Measurements from ENCODE around the gene COL24A1.
A peak's percentile ranks its signal among the peaks of the same experiment; 100 is the strongest.
"Not testable (repeated sequence)": the region's sequence is repeated elsewhere in the genome, so short reads cannot be mapped to it uniquely, and the experiment has no call there.

Gene COL24A1

GRCh38 chr1:85976516-85977205 is 179.9 kb downstream of the COL24A1 start:
- DNase-seq, result no peak

DNA sequence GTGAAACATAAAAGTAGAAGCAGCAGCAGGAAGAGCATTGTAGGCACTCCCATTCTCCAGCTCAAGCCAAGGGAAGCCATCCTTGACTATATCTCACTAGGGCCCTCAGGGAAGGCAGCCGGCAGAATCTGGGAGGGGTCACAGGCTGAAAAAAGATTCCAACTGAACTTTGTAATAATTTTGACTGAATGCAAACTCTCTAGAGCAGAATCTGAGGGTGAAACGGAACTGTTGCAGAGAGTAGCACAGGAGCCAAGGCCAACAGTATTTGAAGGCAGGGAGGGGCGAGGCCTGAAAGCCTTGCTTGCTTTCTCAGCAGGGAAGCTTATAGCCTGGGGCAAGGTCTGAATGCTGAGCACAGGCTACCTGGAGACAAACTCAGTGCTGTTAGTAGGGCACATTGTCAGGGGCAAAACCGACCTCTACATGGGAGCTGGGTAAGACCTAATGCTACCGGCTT is 180.6 kb downstream of the COL24A1 start:
- DNase-seq, result peak; percentile 52

DNA sequence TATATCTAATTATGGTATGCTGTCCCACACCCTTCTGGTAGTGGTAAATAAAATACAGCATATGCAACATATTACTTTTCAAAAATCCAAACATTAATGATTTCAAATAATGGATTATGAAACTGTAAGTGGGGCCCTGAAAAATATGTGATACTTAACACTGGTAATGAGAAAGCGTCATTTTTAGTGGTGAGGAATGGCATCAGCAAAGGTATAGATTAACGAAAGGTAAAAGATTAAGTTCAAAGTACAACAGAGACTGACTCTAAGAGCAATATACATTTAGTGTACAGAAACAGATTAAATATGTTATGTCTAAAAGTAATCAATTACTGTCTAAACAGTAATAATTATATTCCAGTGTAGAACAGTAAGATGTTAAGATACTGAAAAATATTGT is 194.1 kb downstream of the COL24A1 start:
- DNase-seq, result no peak

GRCh38 chr1:85957760-85958159 is 198.8 kb downstream of the COL24A1 start:
- DNase-seq, result no peak

GRCh38 chr1:85955218-85955617 is 201.4 kb downstream of the COL24A1 start:
- DNase-seq, result not testable (repeated sequence)

DNA sequence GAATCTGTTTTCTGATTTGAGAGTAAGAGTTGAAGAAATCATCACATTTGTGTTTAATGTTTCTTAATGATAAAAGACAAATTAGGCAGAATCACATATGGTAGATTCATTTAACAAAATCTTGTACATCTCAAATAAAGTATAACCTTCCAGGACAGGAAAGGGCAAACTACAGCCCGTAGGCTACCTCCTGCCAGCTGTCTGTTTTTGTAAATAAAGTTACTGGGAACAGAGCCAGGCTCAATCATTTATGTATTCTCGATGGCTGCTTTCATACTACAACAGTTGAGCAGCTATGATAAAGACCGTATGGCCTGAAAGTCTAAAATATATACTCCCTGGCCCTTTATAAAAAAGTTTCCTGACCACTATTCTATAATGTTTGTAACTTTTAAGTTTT is 204.1 kb downstream of the COL24A1 start:
- no peak for DNase-seq

DNA sequence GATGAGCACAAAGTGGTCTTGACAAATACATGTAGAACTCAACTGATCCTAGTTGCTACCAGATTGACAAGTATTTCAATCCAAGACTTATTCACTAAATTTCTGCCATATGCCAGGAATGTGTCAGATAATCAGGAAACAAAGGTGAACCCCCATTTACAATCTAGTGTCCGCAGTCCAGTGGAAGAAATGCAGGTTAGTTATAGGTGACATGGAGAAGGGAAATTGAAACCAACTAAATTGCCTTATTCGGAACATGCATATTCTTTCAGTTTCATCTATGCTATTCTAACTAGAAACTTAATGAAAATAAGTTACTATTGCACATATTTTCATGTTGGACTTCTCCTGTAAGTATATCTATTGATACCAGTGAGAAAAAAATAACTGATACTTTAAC is 209.4 kb downstream of the COL24A1 start:
- no peak for DNase-seq

GRCh38 chr1:85943945-85944344 is 212.6 kb downstream of the COL24A1 start:
- DNase-seq, result no peak

- no peak for DNase-seq
These were observed 213.0 kb downstream of the COL24A1 start for GRCh38 chr1:85943526-85943925.

GRCh38 chr1:85940656-85941306 is 215.8 kb downstream of the COL24A1 start:
- peak; percentile 35 for DNase-seq

GRCh38 chr1:85938829-85939228 is 217.7 kb downstream of the COL24A1 start:
- DNase-seq, result no peak

- DNase-seq, result no peak
These were observed 220.1 kb downstream of the COL24A1 start for GRCh38 chr1:85936470-85936869.

DNA sequence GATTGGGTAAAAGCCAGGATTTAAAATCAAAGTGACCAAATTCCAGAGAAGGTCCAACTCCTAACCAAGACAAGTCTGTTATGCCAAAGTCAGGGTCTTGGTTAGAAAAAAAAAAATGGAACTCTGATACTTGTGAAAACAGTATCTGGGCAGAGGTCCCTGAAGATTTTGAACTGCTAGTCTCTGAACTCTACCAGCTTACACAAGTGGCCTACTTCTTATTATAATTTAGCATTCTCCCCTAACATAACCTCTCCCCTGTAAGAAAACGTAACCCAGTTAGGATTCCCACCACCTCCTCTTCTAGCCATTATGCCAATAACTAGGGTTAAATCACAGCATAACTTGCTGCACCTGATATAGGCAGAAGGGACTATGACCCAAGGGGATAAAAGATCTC is 220.5 kb downstream of the COL24A1 start:
- no peak for DNase-seq

GRCh38 chr1:85935234-85935633 is 221.3 kb downstream of the COL24A1 start:
- no peak for DNase-seq

GRCh38 chr1:85934516-85934915 is 222.1 kb downstream of the COL24A1 start:
- no peak for DNase-seq

DNA sequence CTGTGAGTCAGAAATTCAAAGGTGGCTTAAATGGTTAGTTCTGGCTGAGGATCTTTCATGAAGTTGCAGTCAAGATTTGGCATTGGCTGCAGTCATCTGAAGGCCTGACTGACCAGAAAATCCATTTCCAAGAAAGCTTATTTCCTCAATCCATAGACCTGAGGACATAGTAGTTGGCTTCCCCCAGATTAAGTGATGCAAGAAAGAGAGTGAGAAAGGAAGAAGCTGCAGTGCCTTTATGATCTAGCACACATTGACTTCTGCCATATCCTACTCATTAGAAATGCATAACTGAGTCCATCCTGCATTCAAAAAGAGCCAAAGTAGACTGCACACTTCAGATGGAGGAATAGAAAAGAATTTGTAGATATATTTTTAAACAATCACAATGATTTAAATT is 222.6 kb downstream of the COL24A1 start:
- no peak for DNase-seq

GRCh38 chr1:85911742-85912141 is 244.8 kb downstream of the COL24A1 start:
- no peak for DNase-seq

- DNase-seq, result no peak
These were observed 255.7 kb downstream of the COL24A1 start for GRCh38 chr1:85900921-85901320.

- DNase-seq, result no peak
These were observed 257.7 kb downstream of the COL24A1 start for GRCh38 chr1:85898861-85899260.

GRCh38 chr1:85894651-85895050 is 261.9 kb downstream of the COL24A1 start:
- DNase-seq, result no peak

DNA sequence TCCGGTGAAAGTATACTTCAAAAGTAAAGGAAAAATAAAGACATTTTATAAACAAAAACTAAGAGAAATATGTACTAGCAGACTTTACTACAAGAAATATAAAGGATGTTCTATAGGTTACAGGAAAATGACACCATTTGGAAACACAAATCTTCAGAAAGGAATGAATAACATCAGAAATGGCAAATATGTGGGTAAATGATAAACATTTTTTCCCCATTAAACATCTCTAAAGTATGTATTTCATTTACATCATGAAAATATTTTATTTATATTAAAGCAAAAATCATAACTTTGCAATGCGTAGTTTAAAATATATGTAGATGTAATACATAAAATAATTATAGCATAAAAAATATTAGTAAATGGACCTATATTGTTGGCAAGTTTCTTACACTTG is 264.2 kb downstream of the COL24A1 start:
- no peak for DNase-seq

- no peak for DNase-seq
These were observed 266.7 kb downstream of the COL24A1 start for GRCh38 chr1:85889870-85890269.

GRCh38 chr1:85888921-85889320 is 267.7 kb downstream of the COL24A1 start:
- no peak for DNase-seq

DNA sequence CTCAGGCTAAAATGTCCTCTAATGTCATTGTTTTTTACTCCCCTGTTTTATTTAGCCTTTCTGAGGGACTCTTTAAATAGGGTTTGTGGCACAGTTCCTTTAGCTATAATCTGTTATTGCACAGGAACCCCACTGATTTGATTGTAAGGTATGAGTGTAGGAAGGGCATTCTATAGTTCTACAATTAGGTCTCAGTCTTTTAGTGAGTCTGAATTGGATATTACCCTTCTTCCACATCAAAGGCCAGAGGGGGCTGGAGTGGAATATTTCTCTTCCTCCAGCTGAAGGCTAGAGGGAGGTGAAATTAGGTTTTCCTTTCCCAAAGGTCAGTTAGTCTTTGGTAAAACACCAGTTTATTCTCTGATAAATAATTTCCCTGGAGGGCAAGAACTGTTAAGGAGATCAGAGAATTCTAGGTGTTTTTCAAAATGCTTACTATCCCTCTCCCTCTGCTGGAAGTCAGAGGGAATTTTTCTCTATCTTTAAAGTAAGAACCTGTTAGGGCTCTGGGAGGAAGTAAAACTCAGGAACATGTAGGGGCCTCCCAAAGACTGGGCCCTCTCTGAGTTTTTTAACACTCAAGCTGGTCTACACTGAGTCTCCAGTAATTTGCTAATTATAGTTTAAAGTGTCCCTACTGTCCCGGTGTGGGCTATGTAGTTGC is 272.1 kb downstream of the COL24A1 start:
- no peak for DNase-seq
